NCI-H748 treated with DMSO at 0.1 percent for 48 hours (cell line): ENCODE results near the gene CTF1.
"Not testable (repeated sequence)": the region's sequence is repeated elsewhere in the genome, so short reads cannot be mapped to it uniquely, and the experiment has no call there.

Experiments
- DNase-seq: peaks from one replicate; lab custom pipeline; 2025; lab: John Stamatoyannopoulos, UW

The CTF1 gene

DNA sequence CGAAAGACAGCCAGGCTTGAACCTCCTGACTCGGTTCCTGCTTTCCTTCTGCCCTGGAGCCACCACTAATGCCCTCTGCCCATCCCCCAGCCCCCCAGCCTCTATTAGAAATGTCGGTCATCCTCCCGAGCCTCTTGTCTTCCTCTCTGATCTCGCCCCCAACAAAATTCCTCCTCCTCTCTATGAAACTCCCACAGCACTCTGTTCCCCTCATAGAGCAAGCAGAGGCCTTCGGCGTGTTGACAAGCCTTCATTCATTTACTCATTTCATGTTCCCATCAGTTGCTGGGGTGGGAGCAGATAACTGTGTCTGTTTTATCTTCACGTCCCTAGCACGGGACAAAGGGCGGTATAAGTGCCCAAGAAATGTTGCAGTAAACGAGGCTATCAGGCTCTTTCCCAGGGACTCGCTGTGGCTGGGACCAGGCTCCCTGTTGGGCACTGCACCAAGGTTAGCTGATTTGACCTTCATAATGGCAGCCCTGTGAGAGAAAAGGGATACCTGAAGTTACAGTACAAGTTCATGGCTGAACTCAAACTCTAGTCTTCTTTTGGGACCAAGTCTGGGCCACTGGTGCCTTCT is 34.7 kb downstream of the CTF1 start:
- no peak for DNase-seq

GRCh38 chr16:30934827-30935557 is 38.6 kb downstream of the CTF1 start:
- DNase-seq, result peak; percentile 3

- no peak for DNase-seq
Measured at GRCh38 chr16:30937692-30938091, 41.3 kb downstream of the CTF1 start.

GRCh38 chr16:30939571-30939970 is 43.2 kb downstream of the CTF1 start:
- DNase-seq, result not testable (repeated sequence)

DNA sequence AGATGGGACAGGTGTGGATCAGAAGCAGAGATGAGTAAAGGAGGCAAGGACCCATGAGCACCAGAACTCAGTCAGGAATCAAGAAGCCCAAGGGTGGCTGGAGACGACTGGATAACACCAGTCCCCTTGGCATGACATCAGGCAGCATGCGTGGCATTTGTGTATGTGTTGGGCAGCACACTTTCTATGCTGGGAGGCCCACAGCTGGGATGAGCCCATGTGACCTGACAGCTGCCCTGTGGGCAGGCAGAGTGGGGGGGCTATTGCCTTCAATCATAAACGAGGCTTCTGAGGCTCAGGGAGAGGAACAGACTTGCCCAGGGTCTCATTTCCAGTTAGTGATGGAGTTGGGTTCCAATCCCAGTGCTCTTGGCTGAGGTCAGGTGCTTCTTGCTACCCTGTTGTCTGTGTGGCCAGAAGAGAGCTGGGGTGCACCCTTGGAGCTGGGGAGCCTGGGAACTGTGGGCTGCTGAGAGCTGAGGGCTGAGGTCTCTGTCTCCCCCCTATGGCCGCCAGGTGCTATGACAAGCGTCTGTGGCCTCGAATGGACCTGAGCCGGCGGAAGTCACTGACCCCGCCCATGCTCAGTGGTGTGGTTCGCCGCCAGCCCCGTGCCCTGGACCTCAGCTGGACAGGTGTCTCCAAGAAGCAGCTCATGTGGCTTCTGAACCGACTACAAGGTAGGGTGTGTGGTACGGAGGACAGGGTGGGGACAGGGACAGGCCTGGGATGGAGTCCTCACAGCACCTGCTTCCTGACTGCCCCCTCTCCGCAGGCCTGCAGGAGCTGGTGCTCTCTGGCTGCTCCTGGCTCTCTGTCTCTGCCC is 45.4 kb downstream of the CTF1 start:
- DNase-seq, result peak; percentile 14

- no peak for DNase-seq
Measured at GRCh38 chr16:30942426-30942806, 46.0 kb downstream of the CTF1 start.

GRCh38 chr16:30944352-30944751 is 47.9 kb downstream of the CTF1 start:
- DNase-seq, result no peak

DNA sequence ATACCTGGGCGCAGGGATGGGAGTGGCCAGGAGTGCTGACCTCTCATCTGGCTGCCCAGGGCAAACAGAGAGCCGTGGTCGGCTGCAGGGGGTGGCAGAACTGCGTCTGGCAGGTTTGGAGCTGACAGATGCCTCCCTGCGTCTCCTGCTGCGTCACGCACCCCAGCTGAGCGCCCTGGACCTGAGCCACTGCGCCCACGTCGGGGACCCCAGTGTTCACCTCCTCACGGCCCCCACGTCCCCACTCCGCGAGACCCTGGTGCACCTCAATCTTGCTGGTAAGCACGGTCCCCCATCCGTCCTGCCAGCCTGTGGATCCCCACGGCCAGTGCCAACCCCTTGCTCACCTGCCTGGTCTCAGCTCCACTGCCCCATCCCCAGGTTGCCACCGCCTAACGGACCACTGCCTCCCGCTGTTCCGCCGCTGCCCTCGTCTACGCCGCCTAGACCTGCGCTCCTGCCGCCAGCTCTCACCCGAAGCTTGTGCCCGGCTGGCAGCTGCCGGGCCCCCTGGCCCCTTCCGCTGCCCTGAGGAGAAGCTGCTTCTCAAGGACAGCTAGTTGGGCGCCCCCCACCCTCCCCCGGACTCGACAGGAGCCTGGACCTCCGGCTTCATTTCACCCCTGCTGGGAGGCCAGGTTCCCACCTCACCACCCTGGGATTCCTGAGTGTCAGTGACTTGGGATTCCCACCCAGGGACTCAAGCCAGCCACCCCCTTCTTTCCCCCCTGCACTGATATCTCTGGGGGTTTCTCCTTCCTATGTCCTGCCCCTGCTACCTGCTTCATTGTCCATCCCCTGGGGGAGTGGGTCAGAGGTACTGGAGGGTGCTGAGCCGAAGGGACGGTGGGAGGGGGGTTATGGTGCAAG is 50.5 kb downstream of the CTF1 start:
- DNase-seq, result no peak

DNA sequence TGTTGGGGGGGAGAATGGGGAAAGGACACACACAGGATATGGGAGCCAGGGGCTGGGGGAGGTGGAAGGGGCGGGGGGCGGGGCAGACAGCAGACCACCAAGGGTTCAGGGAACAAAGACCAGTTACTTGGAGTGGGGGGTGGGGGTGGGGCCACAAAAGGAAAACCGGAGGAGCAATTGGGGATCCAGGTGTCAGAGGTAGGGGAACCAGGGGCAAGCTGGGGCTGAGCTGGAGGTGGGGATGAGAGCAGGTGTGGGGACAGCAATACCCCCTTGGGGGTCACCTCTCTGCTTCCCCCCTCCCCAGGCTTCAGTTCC is 51.1 kb downstream of the CTF1 start:
- no peak for DNase-seq

GRCh38 chr16:30947859-30948666 is 51.6 kb downstream of the CTF1 start:
- peak; percentile 20 for DNase-seq

DNA sequence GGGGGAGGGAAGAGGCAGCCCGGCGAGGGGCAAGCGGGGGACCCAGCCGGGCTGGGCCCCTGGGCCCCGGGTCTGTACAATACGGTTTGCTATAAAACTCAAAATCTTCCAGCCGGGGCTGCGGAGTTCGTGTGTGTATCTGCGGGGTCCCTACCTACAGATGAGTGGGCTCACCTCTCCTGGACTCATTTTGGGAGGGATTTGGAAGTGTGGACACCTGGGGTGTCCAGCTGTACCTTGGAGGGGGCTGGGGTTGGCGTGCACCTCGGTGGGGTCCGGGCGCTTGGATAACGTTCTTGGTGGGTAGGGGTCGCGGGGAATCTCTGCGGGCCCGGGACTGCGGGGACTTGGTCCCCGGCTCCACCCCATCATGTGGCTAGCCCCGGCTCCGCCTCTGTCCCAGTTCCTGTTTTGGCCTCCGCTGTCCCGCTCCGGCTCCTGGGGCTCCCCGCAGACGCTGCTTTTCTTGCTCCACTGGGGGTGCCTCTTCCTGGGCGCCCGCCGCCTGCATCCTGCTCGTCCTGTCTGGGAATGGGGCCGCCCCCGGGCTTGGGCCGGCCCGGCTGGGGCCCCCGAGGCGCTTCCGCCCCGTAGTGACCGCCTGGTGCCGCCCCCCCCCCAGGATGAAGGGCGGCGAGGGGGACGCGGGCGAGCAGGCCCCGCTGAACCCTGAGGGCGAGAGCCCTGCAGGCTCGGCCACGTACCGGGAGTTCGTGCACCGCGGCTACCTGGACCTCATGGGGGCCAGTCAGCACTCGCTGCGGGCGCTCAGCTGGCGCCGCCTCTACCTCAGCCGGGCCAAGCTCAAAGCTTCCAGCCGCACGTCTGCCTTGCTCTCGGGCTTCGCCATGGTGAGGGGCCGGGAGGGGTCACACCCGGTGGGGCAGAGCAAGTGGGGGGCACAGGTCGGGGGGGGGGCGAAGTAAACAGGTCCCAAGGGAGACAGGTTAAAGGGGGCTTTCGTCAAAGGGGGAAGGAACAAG is 52.5 kb downstream of the CTF1 start, which contains the start of gene ORAI3:
TSS of gene ORAI3 (plus strand) at position 402 of the 983 bp plus-strand sequence. CDS start at position 624, 222 bp downstream.
- no peak for DNase-seq

DNA sequence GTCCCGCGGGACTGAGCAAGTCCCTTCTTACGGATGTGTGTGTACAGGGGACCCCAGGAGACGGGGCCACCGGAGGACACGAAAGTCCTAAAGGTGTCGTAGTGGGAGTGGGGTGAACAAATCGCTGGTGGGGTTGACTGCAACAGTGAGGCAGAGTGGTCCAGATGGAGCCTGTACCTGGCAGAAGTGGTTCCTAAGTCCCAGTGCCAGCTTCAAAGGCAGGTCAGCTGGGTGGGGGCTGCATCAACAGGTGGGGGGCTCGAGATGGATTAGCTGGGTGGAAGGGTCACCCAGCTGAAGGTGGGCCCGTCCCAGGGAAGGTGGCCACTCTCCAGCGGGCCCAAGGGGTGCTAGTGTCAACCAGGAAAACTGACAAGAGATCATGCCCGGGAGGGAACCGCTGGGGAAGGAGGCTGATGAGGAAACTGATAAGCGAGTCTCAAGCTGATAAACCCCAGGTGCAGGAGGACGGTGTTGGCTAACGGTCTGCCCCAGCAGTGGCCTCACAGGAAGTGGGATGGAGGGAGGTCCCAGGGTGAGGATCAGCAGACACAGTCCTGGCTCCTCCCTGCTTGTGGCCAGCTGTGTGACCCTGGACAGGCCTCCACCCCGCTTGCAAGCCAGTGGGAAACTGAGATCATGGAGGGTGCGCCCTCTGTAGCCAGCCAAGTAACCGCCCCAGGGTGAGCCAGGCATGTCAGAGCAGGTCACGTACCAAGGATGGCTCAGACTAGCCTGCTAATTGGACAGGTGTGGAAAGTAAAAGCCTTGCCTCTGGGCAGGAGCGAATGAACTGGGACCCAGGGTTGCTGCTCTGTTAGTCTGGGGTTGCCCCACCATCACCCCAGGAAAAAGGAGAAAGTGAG is 53.5 kb downstream of the CTF1 start:
- DNase-seq, result no peak

- no peak for DNase-seq
Measured at GRCh38 chr16:30950516-30951065, 54.2 kb downstream of the CTF1 start.

GRCh38 chr16:30951193-30951592 is 54.8 kb downstream of the CTF1 start:
- no peak for DNase-seq

DNA sequence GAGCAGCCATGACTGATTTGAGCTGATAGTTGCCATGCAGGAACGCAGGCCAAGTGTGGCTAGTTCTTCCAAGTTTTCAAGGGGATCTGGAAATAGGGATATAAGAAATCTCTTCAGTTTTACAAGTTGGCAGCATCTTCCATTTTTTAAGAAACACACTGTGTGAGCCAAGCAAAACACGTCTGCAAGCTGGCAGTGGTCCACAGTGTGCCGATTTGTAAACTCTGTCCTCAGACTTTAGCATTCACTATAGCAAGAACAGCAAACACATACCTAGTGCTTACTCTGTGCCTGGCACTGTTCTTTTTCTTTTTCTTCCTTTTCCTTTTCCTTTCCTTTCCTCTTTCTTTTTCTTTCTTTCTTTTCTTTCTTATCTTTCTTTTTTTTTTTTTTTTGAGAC is 55.3 kb downstream of the CTF1 start:
- no peak for DNase-seq

DNA sequence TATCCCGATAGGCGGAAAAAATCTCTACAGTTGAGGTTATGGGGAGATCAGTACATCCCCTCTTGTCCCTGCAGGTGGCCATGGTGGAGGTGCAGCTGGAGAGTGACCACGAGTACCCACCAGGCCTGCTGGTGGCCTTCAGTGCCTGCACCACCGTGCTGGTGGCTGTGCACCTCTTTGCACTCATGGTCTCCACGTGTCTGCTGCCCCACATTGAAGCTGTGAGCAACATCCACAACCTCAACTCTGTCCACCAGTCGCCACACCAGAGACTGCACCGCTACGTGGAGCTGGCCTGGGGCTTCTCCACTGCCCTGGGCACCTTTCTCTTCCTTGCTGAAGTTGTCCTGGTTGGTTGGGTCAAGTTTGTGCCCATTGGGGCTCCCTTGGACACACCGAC is 56.7 kb downstream of the CTF1 start:
- DNase-seq, result no peak
